ENCODE data around the gene PTGDR.

Gene PTGDR

DNA sequence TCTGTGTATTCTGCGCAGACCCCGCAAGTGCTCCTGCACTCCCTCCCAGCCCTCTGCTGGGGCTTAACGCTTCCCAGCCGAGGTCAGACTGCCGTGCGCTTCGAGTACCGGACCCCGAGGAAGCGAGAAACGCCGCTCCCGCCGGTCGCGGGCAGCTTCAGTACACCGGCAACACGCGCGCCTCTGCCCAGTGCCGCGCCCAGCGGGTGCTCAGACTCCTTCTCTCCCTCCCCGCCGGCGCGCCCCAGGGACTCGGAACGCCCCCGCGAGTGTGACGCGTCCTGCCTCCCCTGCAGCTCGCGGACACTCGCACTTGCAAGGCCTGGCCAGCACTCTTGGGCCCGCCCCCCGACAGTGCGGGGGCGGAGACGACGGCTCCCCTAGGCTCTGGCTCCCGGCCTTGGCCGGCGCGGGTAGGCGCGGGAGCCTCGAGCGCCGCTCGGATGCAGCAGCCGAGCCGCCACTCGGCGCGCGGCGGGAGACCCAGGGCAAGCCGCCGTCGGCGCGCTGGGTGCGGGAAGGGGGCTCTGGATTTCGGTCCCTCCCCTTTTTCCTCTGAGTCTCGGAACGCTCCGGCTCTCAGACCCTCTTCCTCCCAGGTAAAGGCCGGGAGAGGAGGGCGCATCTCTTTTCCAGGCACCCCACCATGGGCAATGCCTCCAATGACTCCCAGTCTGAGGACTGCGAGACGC, 46.6 kb downstream of the PTGDR start, which contains the start of gene PTGER2:
Gene PTGER2 (plus strand): TSS at position 410 of the 692 bp plus-strand sequence. CDS start 237 bp downstream, at position 647.
- peak; percentile 41 for DNase-seq

GRCh38 chr14:52314595-52315354, 47.3 kb downstream of the PTGDR start:
- DNase-seq: no peak

DNA sequence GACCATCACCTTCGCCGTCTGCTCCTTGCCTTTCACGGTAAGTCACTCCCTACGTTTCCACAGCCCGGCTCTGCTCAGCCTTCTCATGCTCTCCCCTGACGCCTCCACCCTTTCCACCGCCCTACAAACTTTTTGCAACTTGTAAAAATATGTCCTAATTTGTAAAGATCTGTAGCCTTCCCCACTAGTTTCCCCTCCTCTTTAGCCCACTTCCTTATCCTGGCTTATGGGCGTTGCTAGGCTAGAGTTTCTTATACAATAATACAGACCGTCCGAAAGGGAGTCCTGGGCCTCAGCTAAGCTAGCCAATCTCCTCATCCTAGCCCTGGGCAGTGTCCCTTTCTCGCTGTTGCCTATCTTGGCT, 47.8 kb downstream of the PTGDR start:
- no peak for DNase-seq

GRCh38 chr14:52318062-52318461, 50.6 kb downstream of the PTGDR start:
- DNase-seq: no peak

DNA sequence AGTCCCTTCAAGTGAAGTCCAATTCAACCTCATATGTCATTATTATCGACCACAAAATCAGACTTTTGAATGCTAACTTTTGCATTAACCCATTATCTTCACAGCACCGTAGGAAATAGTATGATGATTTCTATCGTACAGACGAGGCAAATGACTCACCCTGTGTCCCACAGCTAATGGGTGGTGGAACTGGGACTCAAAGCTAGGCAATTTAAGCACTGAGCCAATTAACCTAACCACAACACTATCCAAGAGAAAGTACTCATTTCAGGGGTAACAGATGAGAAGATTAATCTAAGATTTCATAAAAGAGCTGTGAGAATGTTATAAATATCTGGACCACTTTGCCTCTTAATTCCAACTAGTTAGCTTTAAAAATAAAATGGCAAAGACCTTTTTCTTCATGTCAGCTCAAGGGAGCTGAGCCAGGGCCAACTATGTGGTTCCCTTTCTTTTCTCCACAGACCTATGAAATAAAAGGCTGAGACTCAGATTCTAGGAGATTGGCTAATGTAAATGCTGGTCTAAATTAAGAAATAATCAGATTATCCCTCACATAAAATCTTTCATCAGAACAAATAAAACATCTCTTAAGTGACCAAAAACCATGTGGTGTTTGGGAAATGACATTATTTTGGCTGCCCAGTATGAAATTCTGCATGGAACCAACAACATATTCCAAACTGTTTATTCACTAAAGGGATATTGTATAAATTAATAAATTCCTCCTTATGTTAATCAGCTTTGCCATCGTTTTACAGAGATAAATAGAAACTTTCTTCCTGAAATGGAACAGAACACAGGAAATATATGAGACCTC, 51.5 kb downstream of the PTGDR start:
- no peak for DNase-seq

- no peak for DNase-seq
These were observed 52.4 kb downstream of the PTGDR start for GRCh38 chr14:52319919-52320318.

DNA sequence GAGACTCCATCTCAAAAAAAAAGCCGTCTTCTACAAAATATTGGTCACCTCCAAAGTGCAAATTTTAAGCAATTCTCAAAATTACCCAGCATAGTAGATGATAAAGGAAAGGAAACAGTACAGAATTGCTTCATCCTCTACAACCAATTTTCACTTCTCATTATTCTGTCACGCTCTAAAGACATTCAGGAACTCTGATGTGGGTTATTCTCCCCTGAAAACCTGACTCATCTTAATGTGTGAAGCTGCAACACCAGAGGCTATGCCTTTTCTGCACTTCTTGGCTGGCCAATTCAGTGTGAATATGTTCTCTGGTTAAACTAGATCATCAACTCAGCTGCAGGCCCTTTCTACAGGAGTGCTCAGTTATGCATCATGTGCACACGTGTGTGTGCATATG, 57.6 kb downstream of the PTGDR start:
- no peak for DNase-seq

DNA sequence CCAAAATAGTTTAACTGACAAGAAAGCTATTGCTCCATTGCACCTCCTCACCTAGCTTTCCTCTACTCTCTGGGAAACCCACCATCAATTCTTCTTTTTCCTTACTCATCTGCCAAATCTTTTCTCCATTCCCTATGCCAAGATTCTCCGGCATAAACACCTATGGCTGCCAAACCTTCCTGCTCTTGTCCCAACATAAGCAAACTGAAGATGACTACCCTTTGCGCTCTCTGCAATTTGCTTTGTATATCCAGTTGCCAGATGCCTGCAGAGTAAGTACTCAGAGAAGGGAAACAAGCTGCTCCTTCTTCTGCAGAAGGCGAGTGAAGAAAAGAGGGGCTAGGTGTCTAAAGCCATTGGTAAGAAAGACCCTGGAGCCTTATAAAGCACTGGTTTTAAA, 58.1 kb downstream of the PTGDR start:
- no peak for DNase-seq
